Activated CD8-positive, alpha-beta T cell treated with anti-CD3 and anti-CD28 coated beads for 36 hours (primary cell): ENCODE results near the gene STMN3. TPM values are rescaled to one million over a fixed set of nuclear protein-coding genes. Genes with fewer than 3 reads are reported as not detected.

Source experiments
- ATAC-seq: fragments of 200-7000 bp; cut with Tn5 transposase; one replicate; pipeline ENCODE4 v1.10.0; 2021; ENCODE audit warnings: mild to moderate bottlenecking, moderate library complexity
- CTCF ChIA-PET: fragments of 350-600 bp; sonication (Branson Sonifier 250); formaldehyde crosslinking; loops from one replicate; lab custom pipeline; 2021; ENCODE audit warnings: antibody characterized with exemption; lab: Charles Lee
- POLR2A ChIA-PET: fragments of 350-600 bp; sonication (Branson Sonifier 250); formaldehyde crosslinking; loops from one replicate; lab custom pipeline; 2021; ENCODE audit warnings: antibody characterized with exemption; lab: Charles Lee
- DNase-seq: peaks from one replicate; pipeline ENCODE4 v3.0.0-alpha.2; 2020
- H3K27ac Mint-ChIP-seq: one replicate; pipeline ENCODE4 v1.8.0; 2021; ENCODE audit warnings: mild to moderate bottlenecking, mixed read lengths
- H3K27me3 Mint-ChIP-seq: one replicate; pipeline ENCODE4 v1.8.0; 2021; ENCODE audit warnings: mixed read lengths
- H3K36me3 Mint-ChIP-seq: one replicate; pipeline ENCODE4 v1.8.0; 2021; ENCODE audit warnings: low read depth, mixed read lengths
- H3K4me1 Mint-ChIP-seq: one replicate; pipeline ENCODE4 v1.8.0; 2021; ENCODE audit warnings: low read depth, mixed read lengths
- H3K4me3 Mint-ChIP-seq: one replicate; pipeline ENCODE4 v1.8.0; 2021; ENCODE audit warnings: mild to moderate bottlenecking, moderate library complexity, mixed read lengths
- H3K9me3 Mint-ChIP-seq: one replicate; pipeline ENCODE4 v1.8.0; 2021; ENCODE audit warnings: mixed read lengths
- CTCF ChIP-seq: fragments of 200-600 bp; IDR thresholded peaks from one replicate; pipeline ENCODE4 v1.8.0; 2022; ENCODE audit warnings: antibody characterized with exemption, mild to moderate bottlenecking
- intact Hi-C: fragments of 100-400 bp; cut with micrococcal nuclease; formaldehyde crosslinking; loops from one replicate; pipeline ENCODE4 v1.10.0; 2022
- total RNA-seq, 2 experiments: library from RNA; stranded (reverse); gene quantifications; one replicate each; pipeline ENCODE4 v1.2.3, GENCODE V29; 2021

STMN3 gene
- total RNA-seq, 2 experiments from 2014 or later, result 17.8 to 18.4 TPM

GRCh38 chr20:63688228-63689045, 35.2 kb upstream of the STMN3 start:
- ChIA-PET POLR2A (interaction anchor here (0.8 to 2.1 kb wide), 3 partner anchors 8 to 204 kb away, joined by 3 to 13 read pairs (median 3); partner anchors contain the start of gene TNFRSF6B), CTCF (no interaction called here)
- H3K27me3 Mint-ChIP-seq, result no peaks in the 10 kb centered on the region
- H3K36me3 Mint-ChIP-seq, result peaks cover 12% of the 10 kb centered on the region
- TF ChIP-seq CTCF, result no peak
- H3K9me3 Mint-ChIP-seq, result no peaks in the 10 kb centered on the region
- peaks cover 14% of the 10 kb centered on the region for H3K4me1 Mint-ChIP-seq
- H3K27ac Mint-ChIP-seq, result no peak overlapping the region
- no peak for DNase-seq
- no peak overlapping the region for H3K4me3 Mint-ChIP-seq
- no peak for ATAC-seq
- intact Hi-C loops, result no loop called here

- Mint-ChIP-seq H3K27ac (no peak overlapping the region), H3K4me1 (peaks cover 14% of the 10 kb centered on the region), H3K9me3 (no peaks in the 10 kb centered on the region), H3K36me3 (peaks cover 7% of the 10 kb centered on the region), H3K4me3 (no peak overlapping the region), H3K27me3 (no peaks in the 10 kb centered on the region)
- ChIA-PET POLR2A (interaction anchor here (0.6 to 2.1 kb wide), 7 partner anchors 9 to 205 kb away, joined by 3 to 13 read pairs (median 5); partner anchors contain the start of gene TNFRSF6B), CTCF (no interaction called here)
- DNase-seq, result no peak
- no peak for TF ChIP-seq CTCF
- no peak for ATAC-seq
- intact Hi-C loops, result no loop called here
These were observed 34.4 kb upstream of the STMN3 start for GRCh38 chr20:63687419-63688178.

GRCh38 chr20:63686492-63687321, 33.5 kb upstream of the STMN3 start:
- H3K36me3 Mint-ChIP-seq, result peaks cover 3% of the 10 kb centered on the region
- ATAC-seq, result peak; percentile 78

GRCh38 chr20:63686094-63686491, 32.9 kb upstream of the STMN3 start:
- Mint-ChIP-seq H3K36me3 (peaks cover 3% of the 10 kb centered on the region), H3K27me3 (no peaks in the 10 kb centered on the region), H3K27ac (peak overlapping the region; percentile 71), H3K4me1 (peaks cover 16% of the 10 kb centered on the region), H3K4me3 (no peak overlapping the region), H3K9me3 (no peaks in the 10 kb centered on the region)
- ATAC-seq (no peak), DNase-seq (no peak)
- ChIA-PET POLR2A (interaction anchor here (1.3 to 2.1 kb wide), 3 partner anchors 10 to 16 kb away, joined by 5 to 13 read pairs (median 9); partner anchors contain the start of gene TNFRSF6B), CTCF (no interaction called here)
- no peak for TF ChIP-seq CTCF
- intact Hi-C loops, result no loop called here

More at GRCh38 chr20:63686492-63687321, 33.5 kb upstream of the STMN3 start:
- no peak overlapping the region for H3K4me3 Mint-ChIP-seq
- ChIA-PET POLR2A (interaction anchor here (1.1 to 2.1 kb wide), 5 partner anchors 10 to 24 kb away, joined by 3 to 13 read pairs (median 5); partner anchors contain the start of gene TNFRSF6B), CTCF (no interaction called here)
- TF ChIP-seq CTCF, result no peak
- intact Hi-C loops, result no loop called here
- H3K9me3 Mint-ChIP-seq, result no peaks in the 10 kb centered on the region
- DNase-seq, result peak; percentile 70
- H3K4me1 Mint-ChIP-seq, result peaks cover 16% of the 10 kb centered on the region
- H3K27me3 Mint-ChIP-seq, result no peaks in the 10 kb centered on the region
- peak overlapping the region; percentile 71 for H3K27ac Mint-ChIP-seq
